ENCODE measurements around the gene TFB1M. TPM values are rescaled to one million over a fixed set of nuclear protein-coding genes. Genes with fewer than 3 reads are reported as not detected.
"Not testable (repeated sequence)": the region's sequence is repeated elsewhere in the genome, so short reads cannot be mapped to it uniquely, and the experiment has no call there.

The TFB1M gene
- total and polyA plus RNA-seq, 2 donors = 9.8 to 27.4 TPM

GRCh38 chr6:155273431-155273830 lies 40.9 kb downstream of the TFB1M start:
- Histone ChIP-seq H3K27ac (ENCODE audit: low read depth) (no peak overlapping the region), H3K36me3 (ENCODE audit: insufficient read depth) (no peaks in the 10 kb centered on the region), H3K4me1 (ENCODE audit: insufficient read depth) (peaks cover 2% of the 10 kb centered on the region), H3K4me3 (ENCODE audit: low read depth, low read length) (no peak overlapping the region)
- peak; percentile 18 for DNase-seq (ENCODE audit: extremely low spot score)
- 29% methylated on average over 3 of the region's 3 CpGs for WGBS

GRCh38 chr6:155272353-155273232 lies 41.7 kb downstream of the TFB1M start:
- DNase-seq (ENCODE audit: extremely low spot score) = peak; percentile 17
- H3K4me1 ChIP-seq (ENCODE audit: insufficient read depth) = peaks cover 2% of the 10 kb centered on the region
- H3K27ac ChIP-seq (ENCODE audit: low read depth) = peak overlapping the region; percentile 16
- H3K36me3 ChIP-seq (ENCODE audit: insufficient read depth) = no peaks in the 10 kb centered on the region
- WGBS = 44% methylated on average over 8 of the region's 8 CpGs
- no peak overlapping the region for H3K4me3 ChIP-seq (ENCODE audit: low read depth, low read length)

GRCh38 chr6:155271145-155271544 lies 43.1 kb downstream of the TFB1M start:
- H3K4me1 ChIP-seq (ENCODE audit: insufficient read depth) = peaks cover 2% of the 10 kb centered on the region
- no peaks in the 10 kb centered on the region for H3K36me3 ChIP-seq (ENCODE audit: insufficient read depth)
- no peak overlapping the region for H3K27ac ChIP-seq (ENCODE audit: low read depth)
- H3K4me3 ChIP-seq (ENCODE audit: low read depth, low read length) = no peak overlapping the region
- no peak for DNase-seq (ENCODE audit: extremely low spot score)

GRCh38 chr6:155270561-155271091 lies 43.7 kb downstream of the TFB1M start:
- DNase-seq (ENCODE audit: extremely low spot score) = no peak
- H3K4me3 ChIP-seq (ENCODE audit: low read depth, low read length) = no peak overlapping the region
- WGBS = 66% methylated on average over 7 of the region's 7 CpGs
- H3K27ac ChIP-seq (ENCODE audit: low read depth) = no peak overlapping the region
- H3K4me1 ChIP-seq (ENCODE audit: insufficient read depth) = peaks cover 2% of the 10 kb centered on the region
- H3K36me3 ChIP-seq (ENCODE audit: insufficient read depth) = no peaks in the 10 kb centered on the region

- Histone ChIP-seq H3K27ac (ENCODE audit: low read depth) (no peak overlapping the region), H3K4me1 (ENCODE audit: insufficient read depth) (peaks cover 3% of the 10 kb centered on the region), H3K4me3 (ENCODE audit: low read depth, low read length) (no peak overlapping the region), H3K36me3 (ENCODE audit: insufficient read depth) (no peaks in the 10 kb centered on the region)
- DNase-seq (ENCODE audit: extremely low spot score) = no peak
- 76% methylated on average over 3 of the region's 3 CpGs for WGBS
Observed at GRCh38 chr6:155269765-155270164, 44.5 kb downstream of the TFB1M start.

GRCh38 chr6:155268088-155268867 lies 46.0 kb downstream of the TFB1M start:
- 79% methylated on average over 3 of the region's 5 CpGs for WGBS
- DNase-seq (ENCODE audit: extremely low spot score); H3K36me3 ChIP-seq (ENCODE audit: insufficient read depth); H3K4me1 ChIP-seq (ENCODE audit: insufficient read depth); H3K4me3 ChIP-seq (ENCODE audit: low read depth, low read length); H3K27ac ChIP-seq (ENCODE audit: low read depth): not testable (repeated sequence)

GRCh38 chr6:155267411-155267810 lies 46.9 kb downstream of the TFB1M start:
- DNase-seq (ENCODE audit: extremely low spot score) = no peak
- H3K27ac ChIP-seq (ENCODE audit: low read depth) = no peak overlapping the region
- 95% methylated on average over 2 of the region's 2 CpGs for WGBS

GRCh38 chr6:155265843-155266535 lies 48.3 kb downstream of the TFB1M start:
- 89% methylated on average over 4 of the region's 4 CpGs for WGBS

More at GRCh38 chr6:155267411-155267810, 46.9 kb downstream of the TFB1M start:
- Histone ChIP-seq H3K4me3 (ENCODE audit: low read depth, low read length) (no peak overlapping the region), H3K36me3 (ENCODE audit: insufficient read depth) (no peaks in the 10 kb centered on the region), H3K4me1 (ENCODE audit: insufficient read depth) (peaks cover 1% of the 10 kb centered on the region)

GRCh38 chr6:155264693-155265320 lies 49.5 kb downstream of the TFB1M start:
- DNase-seq (ENCODE audit: extremely low spot score) = no peak
- WGBS = 41% methylated on average over 9 of the region's 9 CpGs
- H3K4me3 ChIP-seq (ENCODE audit: low read depth, low read length) = no peak overlapping the region
- H3K36me3 ChIP-seq (ENCODE audit: insufficient read depth) = no peaks in the 10 kb centered on the region
- H3K4me1 ChIP-seq (ENCODE audit: insufficient read depth) = peaks cover 1% of the 10 kb centered on the region
- no peak overlapping the region for H3K27ac ChIP-seq (ENCODE audit: low read depth)

More at GRCh38 chr6:155265843-155266535, 48.3 kb downstream of the TFB1M start:
- no peak for DNase-seq (ENCODE audit: extremely low spot score)
- Histone ChIP-seq H3K36me3 (ENCODE audit: insufficient read depth) (no peaks in the 10 kb centered on the region), H3K4me1 (ENCODE audit: insufficient read depth) (peaks cover 1% of the 10 kb centered on the region), H3K4me3 (ENCODE audit: low read depth, low read length) (no peak overlapping the region), H3K27ac (ENCODE audit: low read depth) (no peak overlapping the region)

- Histone ChIP-seq H3K4me3 (ENCODE audit: low read depth, low read length) (no peak within 1 kb of the TSS), H3K4me1 (ENCODE audit: insufficient read depth) (peaks cover 1% of the 10 kb centered on the region), H3K36me3 (ENCODE audit: insufficient read depth) (no peaks in the 10 kb centered on the region), H3K27ac (ENCODE audit: low read depth) (no peak within 1 kb of the TSS)
- no peak for DNase-seq (ENCODE audit: extremely low spot score)
- WGBS = 60% methylated on average over 10 of the region's 10 CpGs
Observed at GRCh38 chr6:155263373-155264063, 50.8 kb downstream of the TFB1M start, which contains the start of gene CLDN20. Gene CLDN20 (plus strand): TSS chr6:155264013. CDS start chr6:155275720, 11,707 bp downstream.

GRCh38 chr6:155262655-155263054 lies 51.6 kb downstream of the TFB1M start:
- H3K27ac ChIP-seq (ENCODE audit: low read depth) = no peak overlapping the region
- WGBS = 65% methylated on average over 4 of the region's 4 CpGs

GRCh38 chr6:155261111-155261900 lies 53.0 kb downstream of the TFB1M start:
- H3K4me3 ChIP-seq (ENCODE audit: low read depth, low read length) = no peak overlapping the region
- H3K4me1 ChIP-seq (ENCODE audit: insufficient read depth) = peaks cover 1% of the 10 kb centered on the region
- DNase-seq (ENCODE audit: extremely low spot score) = no peak
- H3K36me3 ChIP-seq (ENCODE audit: insufficient read depth) = no peaks in the 10 kb centered on the region
- H3K27ac ChIP-seq (ENCODE audit: low read depth) = no peak overlapping the region
- WGBS = 91% methylated on average over 11 of the region's 11 CpGs

More at GRCh38 chr6:155262655-155263054, 51.6 kb downstream of the TFB1M start:
- Histone ChIP-seq H3K36me3 (ENCODE audit: insufficient read depth) (no peaks in the 10 kb centered on the region), H3K4me3 (ENCODE audit: low read depth, low read length) (no peak overlapping the region), H3K4me1 (ENCODE audit: insufficient read depth) (peaks cover 1% of the 10 kb centered on the region)
- no peak for DNase-seq (ENCODE audit: extremely low spot score)
